ENCODE measurements around the gene FARP1. TPM values are rescaled to one million over a fixed set of nuclear protein-coding genes. Genes with fewer than 3 reads are reported as not detected.

FARP1 gene
- total and polyA plus RNA-seq, 2 donors = 5.8 to 7.5 TPM

GRCh38 chr13:98457053-98457452, 314.2 kb downstream of the FARP1 start:
- peaks cover 21 to 65% of the 10 kb centered on the region in 2 donors for H3K4me1 ChIP-seq (ENCODE audit: control insufficient read depth in 2 of 2, insufficient read depth in 2 of 2, low read length in 2 of 2)
- H3K27ac ChIP-seq (ENCODE audit: low read depth in 1 of 2, low read length in 1 of 2) = peak overlapping the region in 1 of 2 donors; percentile 73
- 82% methylated on average over 13 of the region's 13 CpGs for WGBS
- H3K36me3 ChIP-seq (ENCODE audit: control insufficient read depth in 2 of 2, insufficient read depth in 2 of 2, low read length in 1 of 2) = peaks cover 64 to 79% of the 10 kb centered on the region in 2 donors
- no peak overlapping the region for H3K4me3 ChIP-seq (ENCODE audit: low read length in 2 of 2)
- H3K9me3 ChIP-seq (ENCODE audit: control insufficient read depth in 2 of 2, insufficient read depth in 1 of 2, low read length in 1 of 2) = no peaks in the 10 kb centered on the region
- no peaks in the 10 kb centered on the region for H3K27me3 ChIP-seq (ENCODE audit: control insufficient read depth in 2 of 2, insufficient read depth in 1 of 2, low read length in 1 of 2)
- peak in 1 of 9 donors; percentile 23 for DNase-seq (ENCODE audit: low read depth in 6 of 9, low spot score in 9 of 9)

- DNase-seq (ENCODE audit: low read depth in 6 of 9, low spot score in 9 of 9) = no peak
- Histone ChIP-seq H3K4me1 (ENCODE audit: control insufficient read depth in 2 of 2, insufficient read depth in 2 of 2, low read length in 2 of 2) (peaks cover 21 to 64% of the 10 kb centered on the region in 2 donors), H3K4me3 (ENCODE audit: low read length in 2 of 2) (no peak overlapping the region), H3K36me3 (ENCODE audit: control insufficient read depth in 2 of 2, insufficient read depth in 2 of 2, low read length in 1 of 2) (peaks cover 69 to 79% of the 10 kb centered on the region in 2 donors), H3K27ac (ENCODE audit: low read depth in 1 of 2, low read length in 1 of 2) (no peak overlapping the region), H3K9me3 (ENCODE audit: control insufficient read depth in 2 of 2, insufficient read depth in 1 of 2, low read length in 1 of 2) (no peaks in the 10 kb centered on the region), H3K27me3 (ENCODE audit: control insufficient read depth in 2 of 2, insufficient read depth in 1 of 2, low read length in 1 of 2) (no peaks in the 10 kb centered on the region)
- WGBS = 97% methylated on average over 16 of the region's 16 CpGs
These were observed 315.5 kb downstream of the FARP1 start for GRCh38 chr13:98458431-98458830.

- no peak for DNase-seq (ENCODE audit: low read depth in 6 of 9, low spot score in 9 of 9)
- Histone ChIP-seq H3K4me1 (ENCODE audit: control insufficient read depth in 2 of 2, insufficient read depth in 2 of 2, low read length in 2 of 2) (peaks cover 21 to 64% of the 10 kb centered on the region in 2 donors), H3K27me3 (ENCODE audit: control insufficient read depth in 2 of 2, insufficient read depth in 1 of 2, low read length in 1 of 2) (no peaks in the 10 kb centered on the region), H3K4me3 (ENCODE audit: low read length in 2 of 2) (no peak overlapping the region), H3K36me3 (ENCODE audit: control insufficient read depth in 2 of 2, insufficient read depth in 2 of 2, low read length in 1 of 2) (peaks cover 73 to 78% of the 10 kb centered on the region in 2 donors), H3K9me3 (ENCODE audit: control insufficient read depth in 2 of 2, insufficient read depth in 1 of 2, low read length in 1 of 2) (no peaks in the 10 kb centered on the region), H3K27ac (ENCODE audit: low read depth in 1 of 2, low read length in 1 of 2) (no peak overlapping the region)
- 98% methylated on average over 18 of the region's 18 CpGs for WGBS
These were observed 316.3 kb downstream of the FARP1 start for GRCh38 chr13:98459171-98459681.

- H3K4me3 ChIP-seq (ENCODE audit: low read length in 2 of 2) = no peak overlapping the region
- no peak for DNase-seq (ENCODE audit: low read depth in 6 of 9, low spot score in 9 of 9)
- no peaks in the 10 kb centered on the region for H3K27me3 ChIP-seq (ENCODE audit: control insufficient read depth in 2 of 2, insufficient read depth in 1 of 2, low read length in 1 of 2)
- WGBS = 97% methylated on average over 13 of the region's 13 CpGs
- no peaks in the 10 kb centered on the region for H3K9me3 ChIP-seq (ENCODE audit: control insufficient read depth in 2 of 2, insufficient read depth in 1 of 2, low read length in 1 of 2)
- peaks cover 70 to 75% of the 10 kb centered on the region in 2 donors for H3K36me3 ChIP-seq (ENCODE audit: control insufficient read depth in 2 of 2, insufficient read depth in 2 of 2, low read length in 1 of 2)
- H3K27ac ChIP-seq (ENCODE audit: low read depth in 1 of 2, low read length in 1 of 2) = no peak overlapping the region
- H3K4me1 ChIP-seq (ENCODE audit: control insufficient read depth in 2 of 2, insufficient read depth in 2 of 2, low read length in 2 of 2) = peaks cover 21 to 57% of the 10 kb centered on the region in 2 donors
These were observed 317.0 kb downstream of the FARP1 start for GRCh38 chr13:98459721-98460370.

- Histone ChIP-seq H3K4me1 (ENCODE audit: control insufficient read depth in 2 of 2, insufficient read depth in 2 of 2, low read length in 2 of 2) (peaks cover 19 to 57% of the 10 kb centered on the region in 2 donors), H3K27me3 (ENCODE audit: control insufficient read depth in 2 of 2, insufficient read depth in 1 of 2, low read length in 1 of 2) (no peaks in the 10 kb centered on the region), H3K27ac (ENCODE audit: low read depth in 1 of 2, low read length in 1 of 2) (no peak overlapping the region), H3K36me3 (ENCODE audit: control insufficient read depth in 2 of 2, insufficient read depth in 2 of 2, low read length in 1 of 2) (peaks cover 70 to 76% of the 10 kb centered on the region in 2 donors), H3K9me3 (ENCODE audit: control insufficient read depth in 2 of 2, insufficient read depth in 1 of 2, low read length in 1 of 2) (no peaks in the 10 kb centered on the region), H3K4me3 (ENCODE audit: low read length in 2 of 2) (no peak overlapping the region)
- 63% methylated on average over 13 of the region's 13 CpGs for WGBS
- peak in 2 of 9 donors; percentile 37 to 68 for DNase-seq (ENCODE audit: low read depth in 6 of 9, low spot score in 9 of 9)
These were observed 317.6 kb downstream of the FARP1 start for GRCh38 chr13:98460516-98460915.

GRCh38 chr13:98461486-98462240, 318.8 kb downstream of the FARP1 start:
- Histone ChIP-seq H3K27ac (ENCODE audit: low read depth in 1 of 2, low read length in 1 of 2) (no peak overlapping the region), H3K4me1 (ENCODE audit: control insufficient read depth in 2 of 2, insufficient read depth in 2 of 2, low read length in 2 of 2) (peaks cover 12 to 54% of the 10 kb centered on the region in 2 donors), H3K4me3 (ENCODE audit: low read length in 2 of 2) (no peak overlapping the region), H3K27me3 (ENCODE audit: control insufficient read depth in 2 of 2, insufficient read depth in 1 of 2, low read length in 1 of 2) (no peaks in the 10 kb centered on the region), H3K36me3 (ENCODE audit: control insufficient read depth in 2 of 2, insufficient read depth in 2 of 2, low read length in 1 of 2) (peaks cover 65 to 87% of the 10 kb centered on the region in 2 donors), H3K9me3 (ENCODE audit: control insufficient read depth in 2 of 2, insufficient read depth in 1 of 2, low read length in 1 of 2) (no peaks in the 10 kb centered on the region)
- WGBS = 92% methylated on average over 16 of the region's 16 CpGs
- no peak for DNase-seq (ENCODE audit: low read depth in 6 of 9, low spot score in 9 of 9)

- 98% methylated on average over 18 of the region's 18 CpGs for WGBS
These were observed 319.5 kb downstream of the FARP1 start for GRCh38 chr13:98462241-98462882.

GRCh38 chr13:98462946-98463345, 320.1 kb downstream of the FARP1 start:
- Histone ChIP-seq H3K36me3 (ENCODE audit: control insufficient read depth in 2 of 2, insufficient read depth in 2 of 2, low read length in 1 of 2) (peaks cover 73 to 90% of the 10 kb centered on the region in 2 donors), H3K27me3 (ENCODE audit: control insufficient read depth in 2 of 2, insufficient read depth in 1 of 2, low read length in 1 of 2) (no peaks in the 10 kb centered on the region), H3K9me3 (ENCODE audit: control insufficient read depth in 2 of 2, insufficient read depth in 1 of 2, low read length in 1 of 2) (no peaks in the 10 kb centered on the region), H3K4me3 (ENCODE audit: low read length in 2 of 2) (no peak overlapping the region), H3K4me1 (ENCODE audit: control insufficient read depth in 2 of 2, insufficient read depth in 2 of 2, low read length in 2 of 2) (peaks cover 3 to 44% of the 10 kb centered on the region in 2 donors), H3K27ac (ENCODE audit: low read depth in 1 of 2, low read length in 1 of 2) (no peak overlapping the region)
- no peak for DNase-seq (ENCODE audit: low read depth in 6 of 9, low spot score in 9 of 9)
- 92% methylated on average over 8 of the region's 8 CpGs for WGBS

More at GRCh38 chr13:98462241-98462882, 319.5 kb downstream of the FARP1 start:
- H3K4me1 ChIP-seq (ENCODE audit: control insufficient read depth in 2 of 2, insufficient read depth in 2 of 2, low read length in 2 of 2) = peaks cover 5 to 50% of the 10 kb centered on the region in 2 donors
- no peak overlapping the region for H3K27ac ChIP-seq (ENCODE audit: low read depth in 1 of 2, low read length in 1 of 2)
- no peak overlapping the region for H3K4me3 ChIP-seq (ENCODE audit: low read length in 2 of 2)
- no peaks in the 10 kb centered on the region for H3K27me3 ChIP-seq (ENCODE audit: control insufficient read depth in 2 of 2, insufficient read depth in 1 of 2, low read length in 1 of 2)
- H3K9me3 ChIP-seq (ENCODE audit: control insufficient read depth in 2 of 2, insufficient read depth in 1 of 2, low read length in 1 of 2) = no peaks in the 10 kb centered on the region
- H3K36me3 ChIP-seq (ENCODE audit: control insufficient read depth in 2 of 2, insufficient read depth in 2 of 2, low read length in 1 of 2) = peaks cover 67 to 89% of the 10 kb centered on the region in 2 donors
- DNase-seq (ENCODE audit: low read depth in 6 of 9, low spot score in 9 of 9) = no peak

Measured in thymus (tissue), 11 donors.